HEK293 (cell line): ENCODE results near the gene TMUB1.

Experiments
- CTCF ChIA-PET: fragments of 350-600 bp; formaldehyde crosslinking; extraction: SDS; loops from one replicate; lab custom pipeline; 2021; ENCODE audit warnings: antibody characterized with exemption; lab: Yijun Ruan, JAX
- POLR2A ChIA-PET: fragments of 300-600 bp; formaldehyde crosslinking; extraction: SDS; loops from one replicate; lab custom pipeline; 2020; ENCODE audit warnings: antibody characterized with exemption, inconsistent platforms; lab: Yijun Ruan, JAX
- H3K27ac ChIP-seq: fragments of 200-500 bp; sonication (Bioruptor generic); 2 replicates; pipeline ENCODE4 v1.5.1; 2014; ENCODE audit warnings: low read depth, low read length, control low read depth, inconsistent platforms; ENCODE audit errors: extremely low read depth
- H3K36me3 ChIP-seq, 2 experiments: fragments of 200-500 bp in 1 of 2; sonication (Bioruptor generic) in 1 of 2; 1 replicate in 1 of 2; 2 replicates in 1 of 2; pipeline ENCODE4 v1.5.1; 2014 to 2017; ENCODE audit warnings: inconsistent platforms in 2 of 2, low read length in 2 of 2; ENCODE audit not compliant: control insufficient read depth in 2 of 2, insufficient read depth in 1 of 2
- H3K4me1 ChIP-seq: fragments of 200-500 bp; sonication (Bioruptor generic); 2 replicates; pipeline ENCODE4 v1.5.1; 2014; ENCODE audit warnings: mild to moderate bottlenecking, low read length, inconsistent platforms; ENCODE audit not compliant: control insufficient read depth, insufficient read depth
- H3K4me3 ChIP-seq: 2 replicates; pipeline ENCODE4 v1.5.1; 2011; ENCODE audit warnings: low read depth, mild to moderate bottlenecking, control low read depth, low read length, moderate library complexity
- H3K9me3 ChIP-seq: fragments of 200-500 bp; sonication (Bioruptor generic); 2 replicates; pipeline ENCODE4 v1.5.1; 2014; ENCODE audit warnings: low read depth, low read length, inconsistent platforms; ENCODE audit not compliant: control insufficient read depth, insufficient read depth
- EGR2 ChIP-seq: fragments of 450-650 bp; formaldehyde crosslinking; IDR thresholded peaks from 2 replicates; pipeline ENCODE4 v1.5.1; 2016; ENCODE audit warnings: low read depth, missing biosample characterization, missing genetic modification characterization
- ZBTB21 ChIP-seq: fragments of 450-650 bp; formaldehyde crosslinking; IDR thresholded peaks from 2 replicates; pipeline ENCODE4 v1.5.1; 2017; ENCODE audit warnings: missing biosample characterization, missing genetic modification characterization
- ZFHX2 ChIP-seq: fragments of 450-650 bp; formaldehyde crosslinking; conservative IDR thresholded peaks from 2 replicates; pipeline ENCODE4 v1.5.1; 2016; ENCODE audit warnings: missing biosample characterization, missing genetic modification characterization
- ZIC2 ChIP-seq: fragments of 450-650 bp; formaldehyde crosslinking; IDR thresholded peaks from 2 replicates; pipeline ENCODE4 v1.5.1; 2016; ENCODE audit warnings: missing biosample characterization, missing genetic modification characterization
- ZNF292 ChIP-seq: fragments of 450-650 bp; formaldehyde crosslinking; IDR thresholded peaks from 2 replicates; pipeline ENCODE4 v1.5.1; 2016; ENCODE audit warnings: low read depth, missing biosample characterization, missing genetic modification characterization, borderline replicate concordance
- ZNF350 ChIP-seq: fragments of 450-650 bp; formaldehyde crosslinking; IDR thresholded peaks from 2 replicates; pipeline ENCODE4 v1.5.0; 2017; ENCODE audit warnings: missing biosample characterization, mild to moderate bottlenecking, missing genetic modification characterization
- ZNF600 ChIP-seq: fragments of 450-650 bp; formaldehyde crosslinking; IDR thresholded peaks from 2 replicates; pipeline ENCODE4 v1.5.1; 2016; ENCODE audit warnings: missing biosample characterization, missing genetic modification characterization
- ZNF664 ChIP-seq: fragments of 450-650 bp; formaldehyde crosslinking; IDR thresholded peaks from 2 replicates; pipeline ENCODE4 v1.5.1; 2016; ENCODE audit warnings: missing biosample characterization, missing genetic modification characterization
- TF ChIP-seq, protein P1 (sequence below): fragments of 450-650 bp; formaldehyde crosslinking; IDR thresholded peaks from 2 replicates; pipeline ENCODE4 v1.5.1; 2016; ENCODE audit warnings: missing biosample characterization, missing genetic modification characterization
- TF ChIP-seq, protein P2 (sequence below): fragments of 450-650 bp; formaldehyde crosslinking; IDR thresholded peaks from 2 replicates; pipeline ENCODE4 v1.5.1; 2016; ENCODE audit warnings: missing biosample characterization, missing genetic modification characterization
- TF ChIP-seq, protein P3 (sequence below): fragments of 450-650 bp; formaldehyde crosslinking; IDR thresholded peaks from 2 replicates; pipeline ENCODE4 v1.5.1; 2016; ENCODE audit warnings: missing biosample characterization, missing genetic modification characterization
- TF ChIP-seq, protein P4 (sequence below): fragments of 450-650 bp; IDR thresholded peaks from 2 replicates; pipeline ENCODE4 v1.5.1; 2018; ENCODE audit warnings: missing biosample characterization, missing genetic modification characterization

TMUB1 gene

DNA sequence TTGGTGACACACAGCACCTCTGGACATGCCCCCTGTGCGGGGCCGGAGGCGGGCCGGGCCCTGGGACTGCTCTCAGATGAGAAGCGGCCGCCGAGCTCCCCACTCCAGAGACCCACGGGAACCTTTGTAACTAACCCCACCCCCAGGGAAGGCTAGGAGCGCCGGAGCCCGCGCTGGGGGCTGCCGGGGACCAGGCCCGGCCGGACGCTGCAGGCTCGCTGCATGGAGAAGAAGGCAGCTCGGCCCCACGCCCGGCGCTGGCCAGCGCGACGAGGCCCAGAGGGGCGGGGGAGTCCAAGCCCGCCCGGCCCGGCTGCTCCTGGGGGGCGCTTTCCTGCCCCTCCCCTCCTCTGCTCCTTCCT, 39.5 kb upstream of the TMUB1 start (continued):
- TF ChIP-seq ZNF292 (tag by site-specific recombination) (no peak), ZIC2 (no peak), ZBTB21 (tag by site-specific recombination) (no peak), ZNF664 (tag by site-specific recombination) (no peak)

DNA sequence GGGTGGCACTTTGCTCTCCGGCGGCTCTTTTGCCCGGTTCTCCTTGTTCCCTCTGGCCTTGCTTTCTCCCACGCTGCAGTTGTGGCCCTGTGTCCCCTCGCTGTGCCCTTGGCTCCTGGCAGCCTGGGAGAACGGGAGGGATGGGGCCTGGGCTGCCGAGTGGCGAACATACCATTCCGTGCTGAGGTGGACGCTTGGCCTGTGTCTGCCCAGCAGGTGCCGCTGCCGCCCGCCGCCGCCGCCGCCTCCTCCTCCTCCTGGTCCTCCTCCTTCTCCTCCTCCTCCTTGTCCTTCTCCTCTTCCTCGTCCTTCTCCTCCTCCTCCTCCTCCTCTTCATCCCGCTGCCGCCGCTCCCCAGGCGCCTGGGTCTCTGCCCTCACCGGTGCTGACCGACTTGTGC, 39.0 kb upstream of the TMUB1 start:
- ChIA-PET POLR2A (no interaction called here), CTCF (interaction anchor here (0.6 to 2.6 kb wide), 4 partner anchors 8 to 65 kb away, joined by 3 to 14 read pairs (median 4); partner anchors contain the start of gene GBX1)
- Histone ChIP-seq H3K4me1 (no peaks in the 10 kb centered on the region), H3K9me3 (no peaks in the 10 kb centered on the region), H3K4me3 (no peak overlapping the region), H3K27ac (no peak overlapping the region), H3K36me3 (peaks cover 0 to 91% of the 10 kb centered on the region in 2 experiments; a peak in 1 of 3 replicates)
- TF ChIP-seq, protein P1, sequence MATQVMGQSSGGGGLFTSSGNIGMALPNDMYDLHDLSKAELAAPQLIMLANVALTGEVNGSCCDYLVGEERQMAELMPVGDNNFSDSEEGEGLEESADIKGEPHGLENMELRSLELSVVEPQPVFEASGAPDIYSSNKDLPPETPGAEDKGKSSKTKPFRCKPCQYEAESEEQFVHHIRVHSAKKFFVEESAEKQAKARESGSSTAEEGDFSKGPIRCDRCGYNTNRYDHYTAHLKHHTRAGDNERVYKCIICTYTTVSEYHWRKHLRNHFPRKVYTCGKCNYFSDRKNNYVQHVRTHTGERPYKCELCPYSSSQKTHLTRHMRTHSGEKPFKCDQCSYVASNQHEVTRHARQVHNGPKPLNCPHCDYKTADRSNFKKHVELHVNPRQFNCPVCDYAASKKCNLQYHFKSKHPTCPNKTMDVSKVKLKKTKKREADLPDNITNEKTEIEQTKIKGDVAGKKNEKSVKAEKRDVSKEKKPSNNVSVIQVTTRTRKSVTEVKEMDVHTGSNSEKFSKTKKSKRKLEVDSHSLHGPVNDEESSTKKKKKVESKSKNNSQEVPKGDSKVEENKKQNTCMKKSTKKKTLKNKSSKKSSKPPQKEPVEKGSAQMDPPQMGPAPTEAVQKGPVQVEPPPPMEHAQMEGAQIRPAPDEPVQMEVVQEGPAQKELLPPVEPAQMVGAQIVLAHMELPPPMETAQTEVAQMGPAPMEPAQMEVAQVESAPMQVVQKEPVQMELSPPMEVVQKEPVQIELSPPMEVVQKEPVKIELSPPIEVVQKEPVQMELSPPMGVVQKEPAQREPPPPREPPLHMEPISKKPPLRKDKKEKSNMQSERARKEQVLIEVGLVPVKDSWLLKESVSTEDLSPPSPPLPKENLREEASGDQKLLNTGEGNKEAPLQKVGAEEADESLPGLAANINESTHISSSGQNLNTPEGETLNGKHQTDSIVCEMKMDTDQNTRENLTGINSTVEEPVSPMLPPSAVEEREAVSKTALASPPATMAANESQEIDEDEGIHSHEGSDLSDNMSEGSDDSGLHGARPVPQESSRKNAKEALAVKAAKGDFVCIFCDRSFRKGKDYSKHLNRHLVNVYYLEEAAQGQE (tag by site-specific recombination), result no peak
- peak; percentile 85 for TF ChIP-seq EGR2 (tag by site-specific recombination)
- TF ChIP-seq, protein P2, sequence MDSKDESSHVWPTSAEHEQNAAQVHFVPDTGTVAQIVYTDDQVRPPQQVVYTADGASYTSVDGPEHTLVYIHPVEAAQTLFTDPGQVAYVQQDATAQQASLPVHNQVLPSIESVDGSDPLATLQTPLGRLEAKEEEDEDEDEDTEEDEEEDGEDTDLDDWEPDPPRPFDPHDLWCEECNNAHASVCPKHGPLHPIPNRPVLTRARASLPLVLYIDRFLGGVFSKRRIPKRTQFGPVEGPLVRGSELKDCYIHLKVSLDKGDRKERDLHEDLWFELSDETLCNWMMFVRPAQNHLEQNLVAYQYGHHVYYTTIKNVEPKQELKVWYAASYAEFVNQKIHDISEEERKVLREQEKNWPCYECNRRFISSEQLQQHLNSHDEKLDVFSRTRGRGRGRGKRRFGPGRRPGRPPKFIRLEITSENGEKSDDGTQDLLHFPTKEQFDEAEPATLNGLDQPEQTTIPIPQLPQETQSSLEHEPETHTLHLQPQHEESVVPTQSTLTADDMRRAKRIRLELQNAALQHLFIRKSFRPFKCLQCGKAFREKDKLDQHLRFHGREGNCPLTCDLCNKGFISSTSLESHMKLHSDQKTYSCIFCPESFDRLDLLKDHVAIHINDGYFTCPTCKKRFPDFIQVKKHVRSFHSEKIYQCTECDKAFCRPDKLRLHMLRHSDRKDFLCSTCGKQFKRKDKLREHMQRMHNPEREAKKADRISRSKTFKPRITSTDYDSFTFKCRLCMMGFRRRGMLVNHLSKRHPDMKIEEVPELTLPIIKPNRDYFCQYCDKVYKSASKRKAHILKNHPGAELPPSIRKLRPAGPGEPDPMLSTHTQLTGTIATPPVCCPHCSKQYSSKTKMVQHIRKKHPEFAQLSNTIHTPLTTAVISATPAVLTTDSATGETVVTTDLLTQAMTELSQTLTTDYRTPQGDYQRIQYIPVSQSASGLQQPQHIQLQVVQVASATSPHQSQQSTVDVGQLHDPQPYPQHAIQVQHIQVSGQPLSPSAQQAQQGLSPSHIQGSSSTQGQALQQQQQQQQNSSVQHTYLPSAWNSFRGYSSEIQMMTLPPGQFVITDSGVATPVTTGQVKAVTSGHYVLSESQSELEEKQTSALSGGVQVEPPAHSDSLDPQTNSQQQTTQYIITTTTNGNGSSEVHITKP (tag by site-specific recombination), result no peak
- peak; percentile 60 for TF ChIP-seq ZFHX2
- TF ChIP-seq ZNF350 (tag by site-specific recombination), result no peak
- peak; percentile 59; the same call in 1 of the 2 replicates for TF ChIP-seq ZNF600 (tag by site-specific recombination)
- TF ChIP-seq, protein P3, sequence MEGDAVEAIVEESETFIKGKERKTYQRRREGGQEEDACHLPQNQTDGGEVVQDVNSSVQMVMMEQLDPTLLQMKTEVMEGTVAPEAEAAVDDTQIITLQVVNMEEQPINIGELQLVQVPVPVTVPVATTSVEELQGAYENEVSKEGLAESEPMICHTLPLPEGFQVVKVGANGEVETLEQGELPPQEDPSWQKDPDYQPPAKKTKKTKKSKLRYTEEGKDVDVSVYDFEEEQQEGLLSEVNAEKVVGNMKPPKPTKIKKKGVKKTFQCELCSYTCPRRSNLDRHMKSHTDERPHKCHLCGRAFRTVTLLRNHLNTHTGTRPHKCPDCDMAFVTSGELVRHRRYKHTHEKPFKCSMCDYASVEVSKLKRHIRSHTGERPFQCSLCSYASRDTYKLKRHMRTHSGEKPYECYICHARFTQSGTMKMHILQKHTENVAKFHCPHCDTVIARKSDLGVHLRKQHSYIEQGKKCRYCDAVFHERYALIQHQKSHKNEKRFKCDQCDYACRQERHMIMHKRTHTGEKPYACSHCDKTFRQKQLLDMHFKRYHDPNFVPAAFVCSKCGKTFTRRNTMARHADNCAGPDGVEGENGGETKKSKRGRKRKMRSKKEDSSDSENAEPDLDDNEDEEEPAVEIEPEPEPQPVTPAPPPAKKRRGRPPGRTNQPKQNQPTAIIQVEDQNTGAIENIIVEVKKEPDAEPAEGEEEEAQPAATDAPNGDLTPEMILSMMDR, result no peak
- TF ChIP-seq, protein P4, sequence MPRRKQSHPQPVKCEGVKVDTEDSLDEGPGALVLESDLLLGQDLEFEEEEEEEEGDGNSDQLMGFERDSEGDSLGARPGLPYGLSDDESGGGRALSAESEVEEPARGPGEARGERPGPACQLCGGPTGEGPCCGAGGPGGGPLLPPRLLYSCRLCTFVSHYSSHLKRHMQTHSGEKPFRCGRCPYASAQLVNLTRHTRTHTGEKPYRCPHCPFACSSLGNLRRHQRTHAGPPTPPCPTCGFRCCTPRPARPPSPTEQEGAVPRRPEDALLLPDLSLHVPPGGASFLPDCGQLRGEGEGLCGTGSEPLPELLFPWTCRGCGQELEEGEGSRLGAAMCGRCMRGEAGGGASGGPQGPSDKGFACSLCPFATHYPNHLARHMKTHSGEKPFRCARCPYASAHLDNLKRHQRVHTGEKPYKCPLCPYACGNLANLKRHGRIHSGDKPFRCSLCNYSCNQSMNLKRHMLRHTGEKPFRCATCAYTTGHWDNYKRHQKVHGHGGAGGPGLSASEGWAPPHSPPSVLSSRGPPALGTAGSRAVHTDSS (tag by site-specific recombination), result peak; percentile 82
